Measurements from ENCODE around the gene NAT14.

NAT14 gene

DNA sequence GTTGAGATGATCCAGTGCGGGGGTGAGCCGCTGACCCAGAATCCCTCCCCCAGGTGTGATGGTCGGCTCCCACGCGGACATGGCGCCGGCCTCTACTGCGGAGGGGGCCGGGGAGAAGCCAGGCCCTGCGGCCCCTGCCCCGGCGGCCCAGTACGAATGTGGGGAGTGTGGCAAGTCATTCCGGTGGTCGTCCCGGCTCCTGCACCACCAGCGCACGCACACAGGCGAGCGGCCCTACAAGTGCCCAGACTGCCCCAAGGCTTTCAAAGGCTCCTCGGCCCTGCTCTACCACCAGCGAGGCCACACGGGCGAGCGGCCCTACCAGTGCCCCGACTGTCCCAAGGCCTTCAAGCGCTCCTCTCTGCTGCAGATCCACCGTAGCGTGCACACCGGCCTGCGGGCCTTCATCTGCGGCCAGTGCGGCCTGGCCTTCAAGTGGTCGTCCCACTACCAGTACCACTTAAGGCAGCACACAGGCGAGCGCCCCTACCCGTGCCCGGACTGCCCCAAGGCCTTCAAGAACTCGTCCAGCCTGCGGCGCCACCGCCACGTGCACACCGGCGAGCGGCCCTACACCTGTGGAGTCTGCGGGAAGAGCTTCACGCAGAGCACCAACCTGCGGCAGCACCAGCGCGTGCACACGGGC is 3.7 kb upstream of the NAT14 start:
- no peak for TF ChIP-seq EZH2 (optimal IDR thresholded peaks at IDR 0.05; ENCODE audit: low read depth, low read length)
- TF ChIP-seq EZH2phosphoT487 (IDR thresholded peaks at IDR 0.05; ENCODE audit: low read length), result no peak
- TF ChIP-seq CTCF (IDR thresholded peaks at IDR 0.05; ENCODE audit: low read length), result no peak
- DNase-seq, result no peak
- H3K9ac ChIP-seq (ENCODE audit: low read length), result no peak overlapping the region
- H3K9me2 ChIP-seq (replicated peaks; ENCODE audit: insufficient read depth, low read length), result no peaks in the 10 kb centered on the region
- no peak overlapping the region for H3K27ac ChIP-seq (ENCODE audit: low read length)
- no peak overlapping the region for H3K4me2 ChIP-seq (ENCODE audit: low read depth, low read length)
- H3K9me3 ChIP-seq (replicated peaks; ENCODE audit: insufficient read depth, low read length), result no peaks in the 10 kb centered on the region
- H4K20me1 ChIP-seq (ENCODE audit: insufficient read depth, low read length), result no peaks in the 10 kb centered on the region
- no peak overlapping the region for H2AFZ ChIP-seq (ENCODE audit: low read length)
- H3K36me3 ChIP-seq (replicated peaks; ENCODE audit: insufficient read depth, low read length), result no peaks in the 10 kb centered on the region
- no peaks in the 10 kb centered on the region for H3K4me1 ChIP-seq (ENCODE audit: low read length)
- H3K4me3 ChIP-seq (ENCODE audit: low read length), result no peak overlapping the region
- H3K27me3 ChIP-seq (replicated peaks; ENCODE audit: insufficient read depth, low read length), result peaks cover 23% of the 10 kb centered on the region
- H3K79me2 ChIP-seq (ENCODE audit: low read length), result peaks cover 17% of the 10 kb centered on the region
- H3F3A ChIP-seq (ENCODE audit: insufficient read depth, low read length), result no peaks in the 10 kb centered on the region

DNA sequence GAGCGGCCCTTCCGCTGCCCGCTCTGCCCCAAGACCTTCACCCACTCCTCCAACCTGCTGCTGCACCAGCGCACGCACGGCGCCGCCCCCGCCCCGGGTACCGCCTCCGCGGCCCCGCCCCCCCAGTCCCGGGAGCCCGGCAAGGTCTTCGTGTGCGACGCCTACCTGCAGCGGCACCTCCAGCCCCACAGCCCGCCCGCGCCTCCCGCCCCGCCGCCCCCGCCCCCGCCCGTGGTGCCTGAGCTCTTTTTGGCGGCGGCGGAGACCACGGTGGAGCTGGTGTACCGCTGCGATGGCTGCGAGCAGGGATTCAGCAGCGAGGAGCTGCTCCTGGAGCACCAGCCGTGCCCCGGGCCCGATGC is 3.2 kb upstream of the NAT14 start:
- no peak overlapping the region for H2AFZ ChIP-seq (ENCODE audit: low read length)
- H3K4me1 ChIP-seq (ENCODE audit: low read length), result no peaks in the 10 kb centered on the region
- no peak overlapping the region for H3K4me3 ChIP-seq (ENCODE audit: low read length)
- TF ChIP-seq EZH2phosphoT487 (IDR thresholded peaks at IDR 0.05; ENCODE audit: low read length) (no peak), EZH2 (optimal IDR thresholded peaks at IDR 0.05; ENCODE audit: low read depth, low read length) (no peak), CTCF (IDR thresholded peaks at IDR 0.05; ENCODE audit: low read length) (no peak)
- no peak overlapping the region for H3K4me2 ChIP-seq (ENCODE audit: low read depth, low read length)
- H3K9me2 ChIP-seq (replicated peaks; ENCODE audit: insufficient read depth, low read length), result no peaks in the 10 kb centered on the region
- H3K9me3 ChIP-seq (replicated peaks; ENCODE audit: insufficient read depth, low read length), result no peaks in the 10 kb centered on the region
- H3K27ac ChIP-seq (ENCODE audit: low read length), result no peak overlapping the region
- H3K36me3 ChIP-seq (replicated peaks; ENCODE audit: insufficient read depth, low read length), result no peaks in the 10 kb centered on the region
- no peaks in the 10 kb centered on the region for H4K20me1 ChIP-seq (ENCODE audit: insufficient read depth, low read length)
- H3F3A ChIP-seq (ENCODE audit: insufficient read depth, low read length), result no peaks in the 10 kb centered on the region
- peaks cover 27% of the 10 kb centered on the region for H3K27me3 ChIP-seq (replicated peaks; ENCODE audit: insufficient read depth, low read length)
- H3K79me2 ChIP-seq (ENCODE audit: low read length), result peaks cover 17% of the 10 kb centered on the region
- DNase-seq, result no peak
- H3K9ac ChIP-seq (ENCODE audit: low read length), result no peak overlapping the region

DNA sequence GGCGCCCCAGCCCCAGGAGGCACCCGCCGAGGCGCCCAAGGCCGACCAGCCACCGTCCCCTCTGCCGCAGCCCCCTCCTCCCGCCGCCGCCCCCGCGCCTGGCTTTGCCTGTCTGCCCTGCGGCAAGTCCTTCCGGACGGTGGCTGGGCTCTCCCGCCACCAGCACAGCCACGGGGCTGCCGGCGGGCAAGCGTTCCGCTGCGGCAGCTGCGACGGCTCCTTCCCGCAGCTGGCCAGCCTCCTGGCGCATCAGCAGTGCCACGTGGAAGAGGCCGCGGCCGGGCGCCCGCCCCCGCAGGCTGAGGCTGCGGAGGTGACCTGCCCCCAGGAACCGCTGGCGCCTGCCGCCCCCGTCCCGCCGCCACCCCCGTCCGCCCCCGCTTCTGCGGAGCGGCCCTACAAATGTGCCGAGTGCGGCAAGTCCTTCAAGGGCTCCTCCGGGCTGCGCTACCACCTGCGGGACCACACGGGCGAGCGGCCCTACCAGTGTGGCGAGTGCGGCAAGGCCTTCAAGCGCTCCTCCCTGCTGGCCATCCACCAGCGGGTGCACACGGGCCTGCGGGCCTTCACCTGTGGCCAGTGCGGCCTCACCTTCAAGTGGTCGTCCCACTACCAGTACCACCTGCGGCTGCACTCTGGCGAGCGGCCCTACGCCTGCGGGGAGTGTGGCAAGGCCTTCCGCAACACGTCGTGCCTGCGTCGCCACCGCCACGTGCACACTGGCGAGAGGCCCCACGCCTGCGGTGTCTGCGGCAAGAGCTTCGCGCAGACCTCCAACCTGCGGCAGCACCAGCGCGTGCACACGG is 2.6 kb upstream of the NAT14 start:
- Histone ChIP-seq H3K27me3 (replicated peaks; ENCODE audit: insufficient read depth, low read length) (peaks cover 33% of the 10 kb centered on the region), H3K36me3 (replicated peaks; ENCODE audit: insufficient read depth, low read length) (no peaks in the 10 kb centered on the region), H2AFZ (ENCODE audit: low read length) (no peak overlapping the region), H3K79me2 (ENCODE audit: low read length) (peaks cover 17% of the 10 kb centered on the region), H3K9me3 (replicated peaks; ENCODE audit: insufficient read depth, low read length) (no peaks in the 10 kb centered on the region), H4K20me1 (ENCODE audit: insufficient read depth, low read length) (no peaks in the 10 kb centered on the region), H3K9me2 (replicated peaks; ENCODE audit: insufficient read depth, low read length) (no peaks in the 10 kb centered on the region), H3K4me1 (ENCODE audit: low read length) (no peaks in the 10 kb centered on the region), H3K4me3 (ENCODE audit: low read length) (no peak overlapping the region), H3K27ac (ENCODE audit: low read length) (no peak overlapping the region), H3K9ac (ENCODE audit: low read length) (no peak overlapping the region), H3F3A (ENCODE audit: insufficient read depth, low read length) (no peaks in the 10 kb centered on the region), H3K4me2 (ENCODE audit: low read depth, low read length) (no peak overlapping the region)
- TF ChIP-seq CTCF (IDR thresholded peaks at IDR 0.05; ENCODE audit: low read length) (no peak), EZH2 (optimal IDR thresholded peaks at IDR 0.05; ENCODE audit: low read depth, low read length) (no peak), EZH2phosphoT487 (IDR thresholded peaks at IDR 0.05; ENCODE audit: low read length) (no peak)
- DNase-seq, result no peak

All from MM.1S (cell line).